Retinal pigment epithelial cell (primary cell): ENCODE results near the gene PGR.

Experiments used
- DNase-seq: peaks from one replicate; pipeline ENCODE4 v3.0.0-alpha.2; 2010; ENCODE audit warnings: low read depth
- H3K4me3 ChIP-seq: 2 replicates; pipeline ENCODE4 v1.5.1; 2011; ENCODE audit warnings: mild to moderate bottlenecking, low read length, control low read depth, moderate library complexity
- TF ChIP-seq, protein P1 (sequence below): conservative IDR thresholded peaks from 2 replicates; pipeline ENCODE4 v1.5.1; 2011; ENCODE audit warnings: low read depth, low read length, control low read depth, inconsistent platforms

The PGR gene

DNA sequence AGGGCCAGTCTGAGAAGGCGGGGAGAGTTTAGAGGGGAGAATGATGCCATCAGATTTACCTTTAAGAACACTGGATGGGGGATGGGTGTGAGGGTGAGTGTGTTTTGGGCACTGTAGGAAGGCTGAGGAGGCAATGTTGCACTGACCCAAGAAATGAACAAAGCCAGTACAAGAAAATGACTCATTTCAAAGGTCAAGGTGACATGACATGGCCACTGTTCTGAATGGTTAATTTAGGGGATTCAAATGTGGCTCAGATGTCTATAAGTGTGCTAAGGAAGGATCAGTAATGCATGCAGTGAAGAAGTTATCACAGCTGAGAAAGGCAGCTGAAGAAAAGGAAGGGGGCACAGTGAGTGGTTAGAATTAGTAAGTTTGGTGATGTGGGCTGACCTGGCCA, 129.9 kb downstream of the PGR start:
- no peak overlapping the region for H3K4me3 ChIP-seq
- no peak for DNase-seq
- TF ChIP-seq, protein P1, sequence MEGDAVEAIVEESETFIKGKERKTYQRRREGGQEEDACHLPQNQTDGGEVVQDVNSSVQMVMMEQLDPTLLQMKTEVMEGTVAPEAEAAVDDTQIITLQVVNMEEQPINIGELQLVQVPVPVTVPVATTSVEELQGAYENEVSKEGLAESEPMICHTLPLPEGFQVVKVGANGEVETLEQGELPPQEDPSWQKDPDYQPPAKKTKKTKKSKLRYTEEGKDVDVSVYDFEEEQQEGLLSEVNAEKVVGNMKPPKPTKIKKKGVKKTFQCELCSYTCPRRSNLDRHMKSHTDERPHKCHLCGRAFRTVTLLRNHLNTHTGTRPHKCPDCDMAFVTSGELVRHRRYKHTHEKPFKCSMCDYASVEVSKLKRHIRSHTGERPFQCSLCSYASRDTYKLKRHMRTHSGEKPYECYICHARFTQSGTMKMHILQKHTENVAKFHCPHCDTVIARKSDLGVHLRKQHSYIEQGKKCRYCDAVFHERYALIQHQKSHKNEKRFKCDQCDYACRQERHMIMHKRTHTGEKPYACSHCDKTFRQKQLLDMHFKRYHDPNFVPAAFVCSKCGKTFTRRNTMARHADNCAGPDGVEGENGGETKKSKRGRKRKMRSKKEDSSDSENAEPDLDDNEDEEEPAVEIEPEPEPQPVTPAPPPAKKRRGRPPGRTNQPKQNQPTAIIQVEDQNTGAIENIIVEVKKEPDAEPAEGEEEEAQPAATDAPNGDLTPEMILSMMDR = no peak

DNA sequence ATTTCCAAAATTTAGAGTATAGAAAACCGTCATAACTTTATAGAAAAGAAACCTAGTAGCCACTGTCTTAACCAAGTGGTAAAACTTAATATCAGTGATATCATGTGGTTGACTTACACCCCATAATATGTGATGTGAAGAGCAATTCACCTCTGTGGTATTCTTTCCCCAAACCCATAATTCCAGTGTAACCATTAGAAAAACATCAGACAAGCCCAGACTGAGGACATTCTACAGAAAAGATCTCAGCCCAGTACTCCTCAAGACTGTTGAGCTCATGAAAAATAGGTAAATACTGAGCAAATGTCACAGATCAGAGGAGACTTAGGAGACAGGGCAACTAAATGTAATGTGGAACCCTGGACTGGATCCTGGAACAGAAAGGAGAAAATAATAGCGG, 134.6 kb downstream of the PGR start:
- no peak for DNase-seq
- TF ChIP-seq, protein P1 = no peak
- no peak overlapping the region for H3K4me3 ChIP-seq

DNA sequence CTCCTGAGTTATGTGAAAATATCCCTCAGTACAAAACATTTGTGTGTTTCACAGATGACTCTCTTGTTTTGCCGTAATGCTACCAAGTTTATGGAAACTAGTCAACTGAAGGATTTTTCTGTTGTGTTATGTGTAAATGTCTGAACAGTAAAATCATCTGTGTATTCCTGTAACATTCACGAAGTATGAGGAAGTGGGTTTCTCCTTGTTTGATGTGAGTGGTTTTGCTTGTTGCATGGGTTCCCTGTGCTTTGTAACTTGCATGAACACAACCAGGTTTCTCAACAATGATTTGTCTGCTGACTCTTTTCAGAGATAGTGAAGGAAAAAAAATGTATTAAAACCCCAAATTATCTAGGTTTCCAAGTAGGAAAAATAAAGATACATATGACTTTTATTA, 138.1 kb downstream of the PGR start:
- no peak for DNase-seq
- TF ChIP-seq, protein P1 = no peak
- H3K4me3 ChIP-seq = no peak overlapping the region

DNA sequence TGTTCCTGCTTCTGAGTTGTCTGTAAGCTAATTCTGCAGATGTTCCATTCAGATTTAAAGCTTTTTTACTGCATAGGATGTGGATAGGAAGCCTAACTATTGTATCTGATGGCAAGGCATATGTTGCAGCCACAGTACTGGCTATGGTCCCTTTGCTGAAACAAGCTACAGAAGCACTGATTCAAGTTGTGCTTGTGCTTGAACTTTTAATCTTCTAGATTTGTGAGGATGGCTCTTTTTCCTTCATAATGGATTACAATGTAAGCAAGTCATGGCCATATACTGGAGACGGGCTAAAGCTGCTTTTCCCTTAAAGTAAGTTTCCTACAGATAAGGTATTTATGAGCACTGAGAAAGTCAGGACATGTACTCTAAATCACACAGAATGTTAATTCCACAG, 138.7 kb downstream of the PGR start:
- DNase-seq = no peak
- TF ChIP-seq, protein P1 = no peak
- no peak overlapping the region for H3K4me3 ChIP-seq

DNA sequence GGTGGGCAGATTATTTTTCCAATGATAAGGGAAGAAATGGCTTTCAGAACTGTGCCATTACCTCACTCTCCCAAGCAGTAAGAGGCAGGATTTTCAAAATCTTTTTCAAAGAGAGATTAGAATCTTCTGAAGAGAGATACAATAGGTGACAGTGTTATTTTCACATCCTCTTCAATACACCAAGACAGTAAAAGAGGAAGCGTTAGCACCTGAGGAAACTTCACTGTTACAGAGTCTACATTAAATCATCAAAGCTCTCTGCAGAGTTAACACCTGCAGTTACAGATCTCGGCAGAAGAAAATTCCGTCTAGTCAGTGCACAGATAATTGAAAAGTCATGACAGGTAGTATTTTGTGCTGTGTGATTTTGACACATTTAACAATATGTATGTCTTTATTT, 144.9 kb downstream of the PGR start:
- no peak overlapping the region for H3K4me3 ChIP-seq
- TF ChIP-seq, protein P1 = no peak
- no peak for DNase-seq

DNA sequence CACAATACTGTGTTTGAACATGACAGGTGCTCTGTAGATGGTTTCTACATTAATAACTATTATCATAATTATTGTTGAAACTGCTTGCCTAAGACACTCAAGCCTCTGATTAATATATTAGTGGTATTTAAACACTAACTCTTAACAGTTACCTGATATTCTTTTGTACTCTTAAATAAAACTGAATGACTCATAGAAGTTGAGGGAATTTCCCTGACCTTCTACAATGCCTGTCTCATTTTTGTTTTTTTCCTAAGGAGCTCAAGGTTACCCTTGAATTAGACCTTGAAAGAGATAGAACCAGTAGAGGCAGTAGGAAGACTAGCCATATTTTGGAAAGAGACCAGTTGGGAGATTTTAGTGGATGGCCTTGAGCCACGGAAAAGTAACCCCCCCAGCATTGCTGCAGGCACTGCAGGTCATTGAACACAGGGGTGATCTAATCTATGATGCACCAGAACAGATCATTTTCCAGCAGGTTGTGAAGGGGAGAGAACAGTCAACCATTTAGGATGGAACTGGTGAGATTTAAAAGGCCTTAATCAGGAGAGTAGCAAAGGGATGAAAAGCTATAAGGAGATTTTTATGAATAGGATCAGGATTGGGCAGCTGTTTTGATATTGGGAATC, 148.3 kb downstream of the PGR start:
- no peak overlapping the region for H3K4me3 ChIP-seq
- DNase-seq = no peak
- TF ChIP-seq, protein P1 = no peak

DNA sequence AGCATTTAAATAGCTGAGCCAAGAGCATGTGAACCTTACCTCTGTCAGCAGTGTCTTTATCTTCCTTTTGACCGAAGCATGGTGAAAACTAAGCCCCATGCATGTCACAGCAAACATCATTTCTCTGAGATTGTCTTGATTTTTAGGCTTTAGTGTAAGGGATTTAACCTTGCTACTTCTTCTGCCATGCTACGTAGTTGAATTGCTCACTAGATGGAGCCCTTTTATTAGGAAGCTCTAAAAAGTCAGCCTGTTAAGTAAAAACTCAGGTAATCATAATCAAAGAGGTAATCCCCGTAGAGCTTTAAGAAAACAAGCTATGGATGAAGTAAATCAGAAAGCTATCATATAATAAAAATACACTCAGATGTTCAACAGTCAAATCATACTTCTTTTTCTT, 149.5 kb downstream of the PGR start:
- TF ChIP-seq, protein P1 = peak; percentile 61
- no peak overlapping the region for H3K4me3 ChIP-seq
- DNase-seq = peak; percentile 10
